ENCODE results near the gene PPP2R5C.
A peak's percentile ranks its signal among the peaks of the same experiment; 100 is the strongest.

Gene PPP2R5C

GRCh38 chr14:101852785-101853184, 91.3 kb downstream of the PPP2R5C start:
- no CpG with 5 or more reads among the region's 5 CpGs for WGBS

DNA sequence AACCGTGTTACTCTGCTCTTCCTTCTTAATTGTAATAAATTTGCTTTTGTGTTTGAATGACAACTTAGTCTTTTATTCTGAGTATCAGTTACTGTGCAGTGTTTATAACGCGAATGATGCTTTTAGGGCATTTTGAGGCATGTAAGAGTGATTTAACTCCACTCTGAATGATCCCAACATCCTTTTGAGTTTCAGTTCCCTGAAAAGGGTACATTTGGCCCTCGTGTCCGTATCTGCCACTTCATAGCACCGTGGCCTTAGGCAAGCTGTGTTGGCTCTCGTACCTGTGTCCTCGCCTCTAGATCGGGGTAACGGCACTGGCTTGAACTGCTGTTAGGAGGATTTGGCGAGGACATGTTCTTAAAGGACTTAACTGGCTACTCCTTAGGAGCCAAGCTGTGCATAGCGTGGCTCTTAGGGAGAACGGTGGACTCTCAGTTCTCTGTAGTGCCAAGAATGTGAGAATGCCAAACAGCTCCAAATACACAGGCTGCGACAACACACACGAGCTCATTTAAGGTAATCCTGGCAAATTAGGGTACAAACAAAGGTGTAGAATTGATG, 92.0 kb downstream of the PPP2R5C start:
- no peak overlapping the region for H2AK5ac ChIP-seq (ENCODE audit: low read length, severe bottlenecking)
- H3K9ac ChIP-seq (ENCODE audit: low read length), result no peak overlapping the region
- peaks cover 30% of the 10 kb centered on the region for H3K79me1 ChIP-seq (replicated peaks; ENCODE audit: low read length, poor library complexity, severe bottlenecking)
- peaks cover 5 to 18% of the 10 kb centered on the region in 2 experiments for H3K36me3 ChIP-seq (ENCODE audit: control insufficient read depth in 1 of 2, insufficient read depth in 2 of 2, low read depth in 1 of 2, low read length in 2 of 2)
- H2BK15ac ChIP-seq (ENCODE audit: low read depth, poor library complexity, severe bottlenecking), result no peak overlapping the region
- H3K4ac ChIP-seq (ENCODE audit: low read depth in 1 of 2, low read length in 2 of 2), result no peak overlapping the region
- 96% methylated on average over 14 of the region's 15 CpGs for WGBS
- H3K14ac ChIP-seq (ENCODE audit: low read length in 2 of 2), result no peak overlapping the region
- no peak overlapping the region for H3K18ac ChIP-seq (ENCODE audit: low read depth in 1 of 2, low read length in 2 of 2)
- no peak overlapping the region for H3K27ac ChIP-seq (ENCODE audit: low read length, poor library complexity, severe bottlenecking)
- H2BK5ac ChIP-seq (ENCODE audit: low read depth, low read length, poor library complexity, severe bottlenecking), result no peak overlapping the region
- no peak overlapping the region for H3K4me3 ChIP-seq (ENCODE audit: insufficient read depth in 1 of 2, low read depth in 1 of 2, low read length in 2 of 2)
- peak overlapping the region; percentile 69 for H4K8ac ChIP-seq (ENCODE audit: low read length)
- peaks cover 9% of the 10 kb centered on the region for H3K4me1 ChIP-seq (ENCODE audit: control insufficient read depth, insufficient read depth, low read depth, low read length)
- H2BK120ac ChIP-seq (ENCODE audit: low read depth, low read length), result no peak overlapping the region
- no peak overlapping the region for H2AFZ ChIP-seq (ENCODE audit: low read depth, low read length)
- H2BK12ac ChIP-seq (ENCODE audit: low read length in 2 of 2), result no peak overlapping the region
- no peak overlapping the region for H3K4me2 ChIP-seq (ENCODE audit: low read length, poor library complexity, severe bottlenecking)
- no peak overlapping the region for H3K23ac ChIP-seq (ENCODE audit: low read length in 2 of 2)
- no peak for DNase-seq
- no peak overlapping the region for H4K91ac ChIP-seq (ENCODE audit: low read length)
- no peaks in the 10 kb centered on the region for H3K27me3 ChIP-seq (ENCODE audit: control insufficient read depth in 1 of 2, insufficient read depth in 1 of 2, low read length in 2 of 2)
- H3K9me3 ChIP-seq (ENCODE audit: control insufficient read depth, low read length), result no peaks in the 10 kb centered on the region

More at GRCh38 chr14:101852785-101853184, 91.3 kb downstream of the PPP2R5C start:
- H2BK12ac ChIP-seq (ENCODE audit: low read length in 2 of 2), result no peak overlapping the region
- H3K79me1 ChIP-seq (replicated peaks; ENCODE audit: low read length, poor library complexity, severe bottlenecking), result peaks cover 32% of the 10 kb centered on the region
- no peak overlapping the region for H3K23ac ChIP-seq (ENCODE audit: low read length in 2 of 2)
- H3K27ac ChIP-seq (ENCODE audit: low read length, poor library complexity, severe bottlenecking), result no peak overlapping the region
- H3K4ac ChIP-seq (ENCODE audit: low read depth in 1 of 2, low read length in 2 of 2), result no peak overlapping the region
- no peak overlapping the region for H3K4me3 ChIP-seq (ENCODE audit: insufficient read depth in 1 of 2, low read depth in 1 of 2, low read length in 2 of 2)
- no peak overlapping the region for H2BK120ac ChIP-seq (ENCODE audit: low read depth, low read length)
- peaks cover 9% of the 10 kb centered on the region for H3K4me1 ChIP-seq (ENCODE audit: control insufficient read depth, insufficient read depth, low read depth, low read length)
- H3K9me3 ChIP-seq (ENCODE audit: control insufficient read depth, low read length), result no peaks in the 10 kb centered on the region
- peaks cover 5 to 13% of the 10 kb centered on the region in 2 experiments for H3K36me3 ChIP-seq (ENCODE audit: control insufficient read depth in 1 of 2, insufficient read depth in 2 of 2, low read depth in 1 of 2, low read length in 2 of 2)
- no peak overlapping the region for H3K9ac ChIP-seq (ENCODE audit: low read length)
- DNase-seq, result no peak
- H3K4me2 ChIP-seq (ENCODE audit: low read length, poor library complexity, severe bottlenecking), result no peak overlapping the region
- H2BK5ac ChIP-seq (ENCODE audit: low read depth, low read length, poor library complexity, severe bottlenecking), result no peak overlapping the region
- H2AK5ac ChIP-seq (ENCODE audit: low read length, severe bottlenecking), result no peak overlapping the region
- H2AFZ ChIP-seq (ENCODE audit: low read depth, low read length), result no peak overlapping the region
- H3K27me3 ChIP-seq (ENCODE audit: control insufficient read depth in 1 of 2, insufficient read depth in 1 of 2, low read length in 2 of 2), result no peaks in the 10 kb centered on the region
- H2BK15ac ChIP-seq (ENCODE audit: low read depth, poor library complexity, severe bottlenecking), result no peak overlapping the region
- H3K18ac ChIP-seq (ENCODE audit: low read depth in 1 of 2, low read length in 2 of 2), result no peak overlapping the region
- no peak overlapping the region for H4K91ac ChIP-seq (ENCODE audit: low read length)
- no peak overlapping the region for H3K14ac ChIP-seq (ENCODE audit: low read length in 2 of 2)
- no peak overlapping the region for H4K8ac ChIP-seq (ENCODE audit: low read length)

DNA sequence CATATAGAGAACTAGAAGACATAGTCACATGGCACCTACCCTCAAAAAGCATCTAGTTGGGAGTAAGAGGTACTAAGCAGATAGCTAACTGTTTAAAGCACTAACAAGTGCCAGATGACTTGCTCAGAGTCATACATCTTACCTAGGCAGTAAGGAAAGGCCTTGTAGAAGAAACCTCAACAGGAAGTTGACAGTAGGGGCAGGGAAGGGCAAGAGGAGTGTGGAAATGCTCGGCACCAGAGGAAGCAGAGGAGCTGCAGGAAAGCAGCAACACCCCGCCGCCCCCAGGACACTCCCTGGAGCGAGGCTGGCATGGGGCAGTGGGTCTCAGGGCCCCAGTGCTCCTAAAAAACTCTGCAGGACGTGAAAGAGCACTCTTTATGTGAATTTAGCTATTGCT, 92.9 kb downstream of the PPP2R5C start:
- no peak overlapping the region for H3K4ac ChIP-seq (ENCODE audit: low read depth in 1 of 2, low read length in 2 of 2)
- no peaks in the 10 kb centered on the region for H3K27me3 ChIP-seq (ENCODE audit: control insufficient read depth in 1 of 2, insufficient read depth in 1 of 2, low read length in 2 of 2)
- no peak overlapping the region for H3K27ac ChIP-seq (ENCODE audit: low read length, poor library complexity, severe bottlenecking)
- H3K4me1 ChIP-seq (ENCODE audit: control insufficient read depth, insufficient read depth, low read depth, low read length), result peaks cover 8% of the 10 kb centered on the region
- H3K23ac ChIP-seq (ENCODE audit: low read length in 2 of 2), result no peak overlapping the region
- H3K18ac ChIP-seq (ENCODE audit: low read depth in 1 of 2, low read length in 2 of 2), result no peak overlapping the region
- peak; percentile 18 for DNase-seq
- peaks cover 7 to 20% of the 10 kb centered on the region in 2 experiments for H3K36me3 ChIP-seq (ENCODE audit: control insufficient read depth in 1 of 2, insufficient read depth in 2 of 2, low read depth in 1 of 2, low read length in 2 of 2)
- no peak overlapping the region for H3K14ac ChIP-seq (ENCODE audit: low read length in 2 of 2)
- peaks cover 29% of the 10 kb centered on the region for H3K79me1 ChIP-seq (replicated peaks; ENCODE audit: low read length, poor library complexity, severe bottlenecking)
- H3K9me3 ChIP-seq (ENCODE audit: control insufficient read depth, low read length), result no peaks in the 10 kb centered on the region
- H2AFZ ChIP-seq (ENCODE audit: low read depth, low read length), result no peak overlapping the region
- no peak overlapping the region for H3K4me3 ChIP-seq (ENCODE audit: insufficient read depth in 1 of 2, low read depth in 1 of 2, low read length in 2 of 2)
- no peak overlapping the region for H4K91ac ChIP-seq (ENCODE audit: low read length)
- H2BK12ac ChIP-seq (ENCODE audit: low read length in 2 of 2), result no peak overlapping the region
- H3K9ac ChIP-seq (ENCODE audit: low read length), result no peak overlapping the region
- no peak overlapping the region for H3K4me2 ChIP-seq (ENCODE audit: low read length, poor library complexity, severe bottlenecking)
- WGBS, result 66% methylated on average over 4 of the region's 5 CpGs
- no peak overlapping the region for H2BK120ac ChIP-seq (ENCODE audit: low read depth, low read length)
- no peak overlapping the region for H2BK15ac ChIP-seq (ENCODE audit: low read depth, poor library complexity, severe bottlenecking)
- no peak overlapping the region for H2BK5ac ChIP-seq (ENCODE audit: low read depth, low read length, poor library complexity, severe bottlenecking)
- H4K8ac ChIP-seq (ENCODE audit: low read length), result peak overlapping the region; percentile 45
- no peak overlapping the region for H2AK5ac ChIP-seq (ENCODE audit: low read length, severe bottlenecking)

- H3K18ac ChIP-seq (ENCODE audit: low read depth in 1 of 2, low read length in 2 of 2), result no peak overlapping the region
- DNase-seq, result no peak
- H2BK12ac ChIP-seq (ENCODE audit: low read length in 2 of 2), result no peak overlapping the region
- no peak overlapping the region for H4K8ac ChIP-seq (ENCODE audit: low read length)
- H3K23ac ChIP-seq (ENCODE audit: low read length in 2 of 2), result no peak overlapping the region
- no peak overlapping the region for H3K4me3 ChIP-seq (ENCODE audit: insufficient read depth in 1 of 2, low read depth in 1 of 2, low read length in 2 of 2)
- H3K27me3 ChIP-seq (ENCODE audit: control insufficient read depth in 1 of 2, insufficient read depth in 1 of 2, low read length in 2 of 2), result no peaks in the 10 kb centered on the region
- H2AK5ac ChIP-seq (ENCODE audit: low read length, severe bottlenecking), result no peak overlapping the region
- H3K14ac ChIP-seq (ENCODE audit: low read length in 2 of 2), result no peak overlapping the region
- no peak overlapping the region for H2AFZ ChIP-seq (ENCODE audit: low read depth, low read length)
- 92% methylated on average over 5 of the region's 5 CpGs for WGBS
- no peak overlapping the region for H3K9ac ChIP-seq (ENCODE audit: low read length)
- no peak overlapping the region for H4K91ac ChIP-seq (ENCODE audit: low read length)
- H3K9me3 ChIP-seq (ENCODE audit: control insufficient read depth, low read length), result no peaks in the 10 kb centered on the region
- no peak overlapping the region for H2BK120ac ChIP-seq (ENCODE audit: low read depth, low read length)
- H3K4me2 ChIP-seq (ENCODE audit: low read length, poor library complexity, severe bottlenecking), result no peak overlapping the region
- peaks cover 32% of the 10 kb centered on the region for H3K79me1 ChIP-seq (replicated peaks; ENCODE audit: low read length, poor library complexity, severe bottlenecking)
- H2BK5ac ChIP-seq (ENCODE audit: low read depth, low read length, poor library complexity, severe bottlenecking), result no peak overlapping the region
- H3K4me1 ChIP-seq (ENCODE audit: control insufficient read depth, insufficient read depth, low read depth, low read length), result peaks cover 10% of the 10 kb centered on the region
- H3K36me3 ChIP-seq (ENCODE audit: control insufficient read depth in 1 of 2, insufficient read depth in 2 of 2, low read depth in 1 of 2, low read length in 2 of 2), result peaks cover 7 to 30% of the 10 kb centered on the region in 2 experiments
- H2BK15ac ChIP-seq (ENCODE audit: low read depth, poor library complexity, severe bottlenecking), result no peak overlapping the region
- H3K4ac ChIP-seq (ENCODE audit: low read depth in 1 of 2, low read length in 2 of 2), result no peak overlapping the region
- no peak overlapping the region for H3K27ac ChIP-seq (ENCODE audit: low read length, poor library complexity, severe bottlenecking)
These were observed 94.4 kb downstream of the PPP2R5C start for GRCh38 chr14:101855958-101856357.

Measured in mesenchymal stem cell (in vitro differentiated cells and primary cell).